ENCODE data around the gene TERT. TPM values are rescaled to one million over a fixed set of nuclear protein-coding genes. Genes with fewer than 3 reads are reported as not detected.
"Not testable (repeated sequence)": the region's sequence is repeated elsewhere in the genome, so short reads cannot be mapped to it uniquely, and the experiment has no call there.

Gene TERT
- total RNA-seq, 5 donors from 2014 or later (not counting 1 experiment from before 2014, with no cell fraction given) = 0.09 to 0.70 (median 0.28) TPM

GRCh38 chr5:1339818-1340210 lies 44.9 kb upstream of the TERT start:
- H3K36me3 ChIP-seq (ENCODE audit: control insufficient read depth in 2 of 2, extremely low read depth in 1 of 2, insufficient read depth in 1 of 2, low read length in 1 of 2) = peaks cover 33 to 80% of the 10 kb centered on the region in 2 donors

GRCh38 chr5:1339139-1339817 lies 44.4 kb upstream of the TERT start:
- DNase-seq; CTCF ChIA-PET; ATAC-seq (replicated peaks in 1 of 4); H3K9me3 Mint-ChIP-seq; H3K27ac Mint-ChIP-seq; H3K27me3 ChIP-seq (replicated peaks in 1 of 2; ENCODE audit: control insufficient read depth in 2 of 2, extremely low read depth in 1 of 2, insufficient read depth in 2 of 2, low read length in 1 of 2); H3K4me3 ChIP-seq (ENCODE audit: control insufficient read depth in 1 of 2, extremely low read depth in 1 of 2, low read length in 1 of 2); H3K27me3 Mint-ChIP-seq; H3K9me3 ChIP-seq; H3K4me3 Mint-ChIP-seq; H3K27ac ChIP-seq (ENCODE audit: low read length); POLR2A ChIA-PET: not testable (repeated sequence)
- Mint-ChIP-seq H3K36me3 (peaks cover 42% of the 10 kb centered on the region), H3K4me1 (peaks cover 33 to 44% (median 42%) of the 10 kb centered on the region in 3 donors)
- Histone ChIP-seq H3K4me1 (ENCODE audit: control insufficient read depth in 1 of 2, extremely low read depth in 1 of 2, insufficient read depth in 2 of 2, low read length in 2 of 2) (peaks cover 10 to 47% of the 10 kb centered on the region in 2 experiments), H3K36me3 (ENCODE audit: control insufficient read depth in 2 of 2, extremely low read depth in 1 of 2, insufficient read depth in 1 of 2, low read length in 1 of 2) (peaks cover 33 to 86% of the 10 kb centered on the region in 2 donors)
- WGBS (ENCODE audit: insufficient coverage) = 94% methylated on average over 8 of the region's 34 CpGs

More at GRCh38 chr5:1339818-1340210, 44.9 kb upstream of the TERT start:
- POLR2A ChIA-PET; H3K4me3 ChIP-seq (ENCODE audit: control insufficient read depth in 1 of 2, extremely low read depth in 1 of 2, low read length in 1 of 2); H3K27ac ChIP-seq (ENCODE audit: low read length); H3K27me3 Mint-ChIP-seq; CTCF ChIA-PET; H3K27ac Mint-ChIP-seq; H3K27me3 ChIP-seq (replicated peaks in 1 of 2; ENCODE audit: control insufficient read depth in 2 of 2, extremely low read depth in 1 of 2, insufficient read depth in 2 of 2, low read length in 1 of 2); H3K9me3 ChIP-seq; H3K4me3 Mint-ChIP-seq; DNase-seq; ATAC-seq (replicated peaks in 1 of 4); H3K9me3 Mint-ChIP-seq: not testable (repeated sequence)
- H3K36me3 Mint-ChIP-seq = peaks cover 38% of the 10 kb centered on the region
- WGBS (ENCODE audit: insufficient coverage) = 92% methylated on average over 12 of the region's 17 CpGs
- H3K4me1 Mint-ChIP-seq = peaks cover 33 to 44% (median 42%) of the 10 kb centered on the region in 3 donors
- peaks cover 12 to 49% of the 10 kb centered on the region in 2 experiments for H3K4me1 ChIP-seq (ENCODE audit: control insufficient read depth in 1 of 2, extremely low read depth in 1 of 2, insufficient read depth in 2 of 2, low read length in 2 of 2)

- H3K36me3 ChIP-seq (ENCODE audit: control insufficient read depth in 2 of 2, extremely low read depth in 1 of 2, insufficient read depth in 1 of 2, low read length in 1 of 2) = peaks cover 38 to 92% of the 10 kb centered on the region in 2 donors
- no peak overlapping the region for H3K27ac Mint-ChIP-seq
- WGBS (ENCODE audit: insufficient coverage) = 91% methylated on average over 18 of the region's 22 CpGs
- H3K4me1 ChIP-seq (ENCODE audit: control insufficient read depth in 1 of 2, extremely low read depth in 1 of 2, insufficient read depth in 2 of 2, low read length in 2 of 2) = peaks cover 7 to 40% of the 10 kb centered on the region in 2 experiments
- ChIA-PET CTCF (no interaction called here), POLR2A (no interaction called here)
- H3K4me3 ChIP-seq (ENCODE audit: control insufficient read depth in 1 of 2, extremely low read depth in 1 of 2, low read length in 1 of 2) = no peak overlapping the region
- H3K27ac ChIP-seq (ENCODE audit: low read length) = no peak overlapping the region
- DNase-seq = no peak
- H3K36me3 Mint-ChIP-seq = peaks cover 40% of the 10 kb centered on the region
- H3K4me1 Mint-ChIP-seq = peaks cover 26 to 37% (median 35%) of the 10 kb centered on the region in 3 donors
- no peak for ATAC-seq (replicated peaks in 1 of 4)
- H3K4me3 Mint-ChIP-seq = no peak overlapping the region
- no peaks in the 10 kb centered on the region for H3K27me3 Mint-ChIP-seq
- H3K9me3 Mint-ChIP-seq = no peaks in the 10 kb centered on the region
- no peaks in the 10 kb centered on the region for H3K9me3 ChIP-seq
- H3K27me3 ChIP-seq (replicated peaks in 1 of 2; ENCODE audit: control insufficient read depth in 2 of 2, extremely low read depth in 1 of 2, insufficient read depth in 2 of 2, low read length in 1 of 2) = peaks cover 0 to 2% of the 10 kb centered on the region in 2 experiments
Observed at GRCh38 chr5:1338506-1339070, 43.7 kb upstream of the TERT start.

- H3K4me1 Mint-ChIP-seq = peaks cover 23 to 32% (median 31%) of the 10 kb centered on the region in 3 donors
- CTCF ChIA-PET = no interaction called here
Observed at GRCh38 chr5:1338196-1338490, 43.3 kb upstream of the TERT start.

GRCh38 chr5:1337489-1338195 lies 42.8 kb upstream of the TERT start:
- Histone ChIP-seq H3K4me3 (ENCODE audit: control insufficient read depth in 1 of 2, extremely low read depth in 1 of 2, low read length in 1 of 2) (no peak overlapping the region), H3K27me3 (replicated peaks in 1 of 2; ENCODE audit: control insufficient read depth in 2 of 2, extremely low read depth in 1 of 2, insufficient read depth in 2 of 2, low read length in 1 of 2) (peaks cover 0 to 2% of the 10 kb centered on the region in 2 experiments), H3K9me3 (no peaks in the 10 kb centered on the region), H3K4me1 (ENCODE audit: control insufficient read depth in 1 of 2, extremely low read depth in 1 of 2, insufficient read depth in 2 of 2, low read length in 2 of 2) (peaks cover 2 to 31% of the 10 kb centered on the region in 2 experiments), H3K36me3 (ENCODE audit: control insufficient read depth in 2 of 2, extremely low read depth in 1 of 2, insufficient read depth in 1 of 2, low read length in 1 of 2) (peaks cover 34 to 93% of the 10 kb centered on the region in 2 donors), H3K27ac (ENCODE audit: low read length) (no peak overlapping the region)
- ChIA-PET CTCF (no interaction called here), POLR2A (no interaction called here)
- Mint-ChIP-seq H3K9me3 (no peaks in the 10 kb centered on the region), H3K4me1 (peaks cover 20 to 29% (median 29%) of the 10 kb centered on the region in 3 donors), H3K27ac (no peak overlapping the region), H3K4me3 (no peak overlapping the region), H3K27me3 (no peaks in the 10 kb centered on the region), H3K36me3 (peaks cover 38% of the 10 kb centered on the region)
- WGBS (ENCODE audit: insufficient coverage) = 97% methylated on average over 20 of the region's 22 CpGs
- ATAC-seq (replicated peaks in 1 of 4) (no peak), DNase-seq (no peak)

More at GRCh38 chr5:1338196-1338490, 43.3 kb upstream of the TERT start:
- Histone ChIP-seq H3K36me3 (ENCODE audit: control insufficient read depth in 2 of 2, extremely low read depth in 1 of 2, insufficient read depth in 1 of 2, low read length in 1 of 2) (peaks cover 34 to 92% of the 10 kb centered on the region in 2 donors), H3K27me3 (replicated peaks in 1 of 2; ENCODE audit: control insufficient read depth in 2 of 2, extremely low read depth in 1 of 2, insufficient read depth in 2 of 2, low read length in 1 of 2) (peaks cover 0 to 2% of the 10 kb centered on the region in 2 experiments), H3K9me3 (no peaks in the 10 kb centered on the region), H3K4me1 (ENCODE audit: control insufficient read depth in 1 of 2, extremely low read depth in 1 of 2, insufficient read depth in 2 of 2, low read length in 2 of 2) (peaks cover 2 to 36% of the 10 kb centered on the region in 2 experiments), H3K27ac (ENCODE audit: low read length) (no peak overlapping the region), H3K4me3 (ENCODE audit: control insufficient read depth in 1 of 2, extremely low read depth in 1 of 2, low read length in 1 of 2) (no peak overlapping the region)
- Mint-ChIP-seq H3K9me3 (no peaks in the 10 kb centered on the region), H3K4me3 (no peak overlapping the region), H3K27me3 (no peaks in the 10 kb centered on the region), H3K36me3 (peaks cover 38% of the 10 kb centered on the region), H3K27ac (no peak overlapping the region)
- ATAC-seq (replicated peaks in 1 of 4) (no peak), DNase-seq (no peak)
- POLR2A ChIA-PET = no interaction called here
- WGBS (ENCODE audit: insufficient coverage) = 96% methylated on average over 9 of the region's 12 CpGs

- H3K4me3 ChIP-seq (ENCODE audit: control insufficient read depth in 1 of 2, extremely low read depth in 1 of 2, low read length in 1 of 2) = no peak overlapping the region
- H3K4me1 ChIP-seq (ENCODE audit: control insufficient read depth in 1 of 2, extremely low read depth in 1 of 2, insufficient read depth in 2 of 2, low read length in 2 of 2) = peaks cover 2 to 24% of the 10 kb centered on the region in 2 experiments
- H3K27me3 Mint-ChIP-seq = no peaks in the 10 kb centered on the region
- H3K4me3 Mint-ChIP-seq = peak overlapping the region in 1 of 3 donors; percentile 36
- 94% methylated on average over 12 of the region's 22 CpGs for WGBS (ENCODE audit: insufficient coverage)
- H3K36me3 ChIP-seq (ENCODE audit: control insufficient read depth in 2 of 2, extremely low read depth in 1 of 2, insufficient read depth in 1 of 2, low read length in 1 of 2) = peaks cover 31 to 93% of the 10 kb centered on the region in 2 donors
- DNase-seq = no peak
- POLR2A ChIA-PET = no interaction called here
- peaks cover 20 to 28% (median 27%) of the 10 kb centered on the region in 3 donors for H3K4me1 Mint-ChIP-seq
- H3K36me3 Mint-ChIP-seq = peaks cover 41% of the 10 kb centered on the region
- no peaks in the 10 kb centered on the region for H3K9me3 Mint-ChIP-seq
- peak overlapping the region in 1 of 2 donors; percentile 48 for H3K27ac Mint-ChIP-seq
- CTCF ChIA-PET = no interaction called here
- no peak for ATAC-seq (replicated peaks in 1 of 4)
- no peaks in the 10 kb centered on the region for H3K9me3 ChIP-seq
- H3K27me3 ChIP-seq (replicated peaks in 1 of 2; ENCODE audit: control insufficient read depth in 2 of 2, extremely low read depth in 1 of 2, insufficient read depth in 2 of 2, low read length in 1 of 2) = peaks cover 0 to 2% of the 10 kb centered on the region in 2 experiments
- H3K27ac ChIP-seq (ENCODE audit: low read length) = no peak overlapping the region
Observed at GRCh38 chr5:1336749-1337488, 42.1 kb upstream of the TERT start.
